T-cell (primary cell): ENCODE results near the gene OR11H12. TPM values are rescaled to one million over a fixed set of nuclear protein-coding genes. Genes with fewer than 3 reads are reported as not detected.
"Not testable (repeated sequence)": the region's sequence is repeated elsewhere in the genome, so short reads cannot be mapped to it uniquely, and the experiment has no call there.

Experiments used
- ATAC-seq, 4 experiments: fragments of 200-7000 bp in 3 of 4; fragments of 150-1000 bp in 1 of 4; cut with Tn5 transposase; replicated peaks in 1 of 4; 1 replicate in 3 of 4; 2 replicates in 1 of 4; pipeline ENCODE4 v1.10.0; 2021; ENCODE audit warnings: moderate library complexity in 3 of 4, mild to moderate bottlenecking in 2 of 4, moderate number of reproducible peaks in 1 of 4
- CTCF ChIA-PET, 2 donors: fragments of 300-600 bp; sonication (Branson Sonifier 250); formaldehyde crosslinking; loops; one replicate each; lab custom pipeline; 2022; ENCODE audit warnings: antibody characterized with exemption in 2 of 2; lab: Charles Lee
- POLR2A ChIA-PET, 2 donors: fragments of 300-600 bp; sonication (Branson Sonifier 250); formaldehyde crosslinking; loops; one replicate each; lab custom pipeline; 2022; ENCODE audit warnings: antibody characterized with exemption in 2 of 2; lab: Charles Lee
- DNase-seq, 35 experiments: peaks; one replicate each; pipeline versions ENCODE4 v3.0.0 to v3.0.0-alpha.2; 2013 to 2023
- H3K27ac ChIP-seq: one replicate; pipeline ENCODE4 v1.5.1; 2013; ENCODE audit warnings: low read length
- H3K27me3 ChIP-seq, 2 experiments: replicated peaks in 1 of 2; 1 replicate in 1 of 2; 2 replicates in 1 of 2; pipeline versions ENCODE4 v1.6.1 to v1.7.0; 2013; ENCODE audit warnings: low read length in 1 of 2, mixed read lengths in 1 of 2; ENCODE audit not compliant: control insufficient read depth in 2 of 2, insufficient read depth in 2 of 2; ENCODE audit errors: extremely low read depth in 1 of 2
- H3K36me3 ChIP-seq, 2 donors: 1 replicate in 1 of 2; 2 replicates in 1 of 2; pipeline versions ENCODE4 v1.6.1 to v1.7.0; 2013; ENCODE audit warnings: low read length in 1 of 2; ENCODE audit not compliant: control insufficient read depth in 2 of 2, insufficient read depth in 1 of 2; ENCODE audit errors: extremely low read depth in 1 of 2
- H3K4me1 ChIP-seq, 2 experiments: 1 replicate in 1 of 2; 2 replicates in 1 of 2; pipeline versions ENCODE4 v1.6.1 to v1.7.0; 2013; ENCODE audit warnings: low read length in 2 of 2, mixed read lengths in 1 of 2; ENCODE audit not compliant: insufficient read depth in 2 of 2, control insufficient read depth in 1 of 2; ENCODE audit errors: extremely low read depth in 1 of 2
- H3K4me3 ChIP-seq, 2 donors: 1 replicate in 1 of 2; 2 replicates in 1 of 2; pipeline versions ENCODE4 v1.5.1 to v1.7.0; 2013; ENCODE audit warnings: mild to moderate bottlenecking in 2 of 2, low read length in 1 of 2, moderate library complexity in 1 of 2; ENCODE audit not compliant: control insufficient read depth in 1 of 2; ENCODE audit errors: extremely low read depth in 1 of 2
- H3K9me3 ChIP-seq: 2 replicates; pipeline ENCODE4 v1.7.0; 2013
- H3K27ac Mint-ChIP-seq, 2 donors: one replicate each; pipeline ENCODE4 v1.8.0; 2020 to 2021; ENCODE audit warnings: mild to moderate bottlenecking in 2 of 2, mixed read lengths in 2 of 2
- H3K27me3 Mint-ChIP-seq, 2 donors: one replicate each; pipeline ENCODE4 v1.8.0; 2021 to 2022; ENCODE audit warnings: mixed read lengths in 2 of 2
- H3K36me3 Mint-ChIP-seq: one replicate; pipeline ENCODE4 v1.8.0; 2021; ENCODE audit warnings: mixed read lengths
- H3K4me1 Mint-ChIP-seq, 3 donors: one replicate each; pipeline ENCODE4 v1.8.0; 2020 to 2022; ENCODE audit warnings: mixed read lengths in 3 of 3, mild to moderate bottlenecking in 1 of 3
- H3K4me3 Mint-ChIP-seq, 3 donors: one replicate each; pipeline ENCODE4 v1.8.0; 2020 to 2022; ENCODE audit warnings: mild to moderate bottlenecking in 3 of 3, mixed read lengths in 3 of 3, moderate library complexity in 3 of 3
- H3K9me3 Mint-ChIP-seq, 3 donors: one replicate each; pipeline ENCODE4 v1.8.0; 2020 to 2022; ENCODE audit warnings: mixed read lengths in 3 of 3
- WGBS: methylation state at CpG from one replicate; pipeline ENCODE4 v1.1.5; 2013; ENCODE audit warnings: missing lambda C conversion rate; ENCODE audit not compliant: insufficient coverage; 5-methylcytosine and 5-hydroxymethylcytosine counted together
- total RNA-seq, 35 experiments: library from RNA in 6 of 35; stranded (reverse) in 6 of 35; fragments of 120-200 nt in 1 of 35; gene quantifications; one replicate each; pipeline versions ENCODE4 v1.2.1 to v1.2.4 and lab custom pipeline; 2013 to 2026

OR11H12 gene
- total RNA-seq, 5 donors from 2014 or later (not counting 1 experiment from before 2014, with no cell fraction given) = not detected

DNA sequence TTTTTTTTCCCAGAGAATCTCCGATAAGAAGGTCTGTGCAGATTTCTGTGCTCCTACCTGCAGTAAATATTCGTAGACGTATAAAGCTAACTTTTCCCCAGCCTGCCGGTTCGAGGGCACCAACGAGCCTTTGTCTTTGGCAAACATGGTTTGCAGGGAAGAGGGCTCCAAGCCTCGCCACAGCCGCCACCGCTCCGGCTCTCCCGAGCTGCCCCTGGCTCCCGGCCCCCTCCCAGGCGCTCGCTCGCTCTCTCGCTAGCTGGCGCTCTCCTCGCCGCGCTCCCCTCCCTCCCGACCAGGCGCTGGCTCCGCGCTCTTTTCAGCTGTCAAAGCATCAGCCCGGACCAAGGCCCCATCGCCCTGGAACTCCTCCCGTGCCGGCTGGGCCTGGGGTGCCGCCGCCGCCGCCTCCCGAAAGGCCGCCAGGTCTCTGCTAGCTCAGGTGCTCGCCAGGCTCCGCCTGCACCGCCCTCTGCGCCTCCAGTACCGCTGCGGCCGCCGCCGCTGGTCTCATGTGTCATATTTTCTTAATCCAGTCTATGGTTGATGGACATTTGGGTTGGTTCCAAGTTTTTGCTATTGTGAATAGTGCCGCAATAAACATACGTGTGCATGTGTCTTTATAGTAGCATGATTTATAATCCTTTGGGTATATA, 45.3 kb downstream of the OR11H12 start:
- H3K27ac ChIP-seq, H3K9me3 Mint-ChIP-seq, H3K4me1 ChIP-seq, H3K4me3 ChIP-seq, H3K9me3 ChIP-seq, H3K36me3 ChIP-seq, H3K27me3 ChIP-seq, CTCF ChIA-PET, H3K36me3 Mint-ChIP-seq, ATAC-seq, H3K4me1 Mint-ChIP-seq, DNase-seq, H3K27me3 Mint-ChIP-seq, POLR2A ChIA-PET, H3K4me3 Mint-ChIP-seq, H3K27ac Mint-ChIP-seq: not testable (repeated sequence)
- WGBS = no CpG with 5 or more reads among the region's 45 CpGs
